Measurements from ENCODE around the gene PTMS. TPM values are rescaled to one million over a fixed set of nuclear protein-coding genes. Genes with fewer than 3 reads are reported as not detected.
A peak's percentile ranks its signal among the peaks of the same experiment; 100 is the strongest.

The PTMS gene
- total and polyA plus RNA-seq, 9 of the 15 experiments (the other 6 are each of a cell fraction or from before 2014, with no cell fraction given) = 5.1 to 287 (median 78.5) TPM

DNA sequence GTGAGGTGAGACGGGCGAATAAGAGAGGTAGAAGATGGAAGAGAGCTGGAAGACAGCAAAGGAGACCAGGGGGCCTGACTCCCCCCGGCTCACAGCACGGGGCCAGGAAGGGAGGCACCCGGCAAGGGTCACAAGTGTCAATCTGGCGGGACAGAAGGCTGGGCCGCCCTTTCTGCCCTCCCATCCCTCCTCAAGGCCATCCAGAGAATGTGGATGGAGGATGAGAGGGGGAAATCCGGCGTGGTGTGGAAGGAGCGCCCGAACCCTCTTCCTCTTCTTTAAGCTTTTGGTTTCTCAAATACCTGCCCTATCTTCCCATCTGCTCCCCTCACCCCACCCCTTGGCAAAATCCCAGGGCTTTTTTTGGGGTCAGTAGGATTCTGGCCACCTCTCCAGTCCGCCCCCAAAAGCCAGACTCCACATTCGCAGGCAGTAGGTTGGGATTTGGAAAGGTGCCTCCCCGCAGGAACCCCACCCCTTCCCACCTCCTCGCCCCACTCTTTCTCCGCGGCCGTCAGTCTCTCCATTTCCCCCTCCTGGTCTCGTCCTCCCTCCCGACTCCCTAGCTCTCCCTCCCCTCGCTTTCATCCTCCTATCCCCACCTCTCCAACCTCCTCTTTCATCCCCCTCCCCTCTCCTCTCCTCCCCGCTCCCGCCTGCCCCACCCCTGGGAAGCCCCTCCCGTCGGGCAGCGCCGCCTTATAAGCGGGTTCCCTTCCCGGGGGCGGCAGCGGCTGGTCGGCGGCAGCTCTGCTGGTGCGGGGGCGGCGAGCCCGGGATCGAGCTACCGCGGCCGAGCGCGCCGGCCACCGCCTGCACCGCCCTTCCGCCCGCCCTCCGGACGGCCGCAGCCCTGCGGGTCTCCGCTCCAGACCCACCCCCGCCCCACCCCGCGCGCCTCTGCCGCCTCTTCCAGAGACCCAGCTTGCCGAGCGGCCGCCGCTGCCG lies at the start of gene PTMS (continued):
- TF ChIP-seq, protein P1, sequence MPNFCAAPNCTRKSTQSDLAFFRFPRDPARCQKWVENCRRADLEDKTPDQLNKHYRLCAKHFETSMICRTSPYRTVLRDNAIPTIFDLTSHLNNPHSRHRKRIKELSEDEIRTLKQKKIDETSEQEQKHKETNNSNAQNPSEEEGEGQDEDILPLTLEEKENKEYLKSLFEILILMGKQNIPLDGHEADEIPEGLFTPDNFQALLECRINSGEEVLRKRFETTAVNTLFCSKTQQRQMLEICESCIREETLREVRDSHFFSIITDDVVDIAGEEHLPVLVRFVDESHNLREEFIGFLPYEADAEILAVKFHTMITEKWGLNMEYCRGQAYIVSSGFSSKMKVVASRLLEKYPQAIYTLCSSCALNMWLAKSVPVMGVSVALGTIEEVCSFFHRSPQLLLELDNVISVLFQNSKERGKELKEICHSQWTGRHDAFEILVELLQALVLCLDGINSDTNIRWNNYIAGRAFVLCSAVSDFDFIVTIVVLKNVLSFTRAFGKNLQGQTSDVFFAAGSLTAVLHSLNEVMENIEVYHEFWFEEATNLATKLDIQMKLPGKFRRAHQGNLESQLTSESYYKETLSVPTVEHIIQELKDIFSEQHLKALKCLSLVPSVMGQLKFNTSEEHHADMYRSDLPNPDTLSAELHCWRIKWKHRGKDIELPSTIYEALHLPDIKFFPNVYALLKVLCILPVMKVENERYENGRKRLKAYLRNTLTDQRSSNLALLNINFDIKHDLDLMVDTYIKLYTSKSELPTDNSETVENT (CRISPR knock-in tag; IDR thresholded peaks at IDR 0.05) = no peak
- TF ChIP-seq KAT8 (IDR thresholded peaks at IDR 0.05; ENCODE audit: low read depth) = no peak
- peak; percentile 94 for TF ChIP-seq EGR1 (conservative IDR thresholded peaks at IDR 0.05)
- no peak for TF ChIP-seq NELFE (IDR thresholded peaks at IDR 0.05; ENCODE audit: insufficient read depth, insufficient read length)
- no peak for TF ChIP-seq NEUROD1 (IDR thresholded peaks at IDR 0.05; ENCODE audit: borderline replicate concordance, low read depth, low read length, partially characterized antibody)
- TF ChIP-seq, protein P2, sequence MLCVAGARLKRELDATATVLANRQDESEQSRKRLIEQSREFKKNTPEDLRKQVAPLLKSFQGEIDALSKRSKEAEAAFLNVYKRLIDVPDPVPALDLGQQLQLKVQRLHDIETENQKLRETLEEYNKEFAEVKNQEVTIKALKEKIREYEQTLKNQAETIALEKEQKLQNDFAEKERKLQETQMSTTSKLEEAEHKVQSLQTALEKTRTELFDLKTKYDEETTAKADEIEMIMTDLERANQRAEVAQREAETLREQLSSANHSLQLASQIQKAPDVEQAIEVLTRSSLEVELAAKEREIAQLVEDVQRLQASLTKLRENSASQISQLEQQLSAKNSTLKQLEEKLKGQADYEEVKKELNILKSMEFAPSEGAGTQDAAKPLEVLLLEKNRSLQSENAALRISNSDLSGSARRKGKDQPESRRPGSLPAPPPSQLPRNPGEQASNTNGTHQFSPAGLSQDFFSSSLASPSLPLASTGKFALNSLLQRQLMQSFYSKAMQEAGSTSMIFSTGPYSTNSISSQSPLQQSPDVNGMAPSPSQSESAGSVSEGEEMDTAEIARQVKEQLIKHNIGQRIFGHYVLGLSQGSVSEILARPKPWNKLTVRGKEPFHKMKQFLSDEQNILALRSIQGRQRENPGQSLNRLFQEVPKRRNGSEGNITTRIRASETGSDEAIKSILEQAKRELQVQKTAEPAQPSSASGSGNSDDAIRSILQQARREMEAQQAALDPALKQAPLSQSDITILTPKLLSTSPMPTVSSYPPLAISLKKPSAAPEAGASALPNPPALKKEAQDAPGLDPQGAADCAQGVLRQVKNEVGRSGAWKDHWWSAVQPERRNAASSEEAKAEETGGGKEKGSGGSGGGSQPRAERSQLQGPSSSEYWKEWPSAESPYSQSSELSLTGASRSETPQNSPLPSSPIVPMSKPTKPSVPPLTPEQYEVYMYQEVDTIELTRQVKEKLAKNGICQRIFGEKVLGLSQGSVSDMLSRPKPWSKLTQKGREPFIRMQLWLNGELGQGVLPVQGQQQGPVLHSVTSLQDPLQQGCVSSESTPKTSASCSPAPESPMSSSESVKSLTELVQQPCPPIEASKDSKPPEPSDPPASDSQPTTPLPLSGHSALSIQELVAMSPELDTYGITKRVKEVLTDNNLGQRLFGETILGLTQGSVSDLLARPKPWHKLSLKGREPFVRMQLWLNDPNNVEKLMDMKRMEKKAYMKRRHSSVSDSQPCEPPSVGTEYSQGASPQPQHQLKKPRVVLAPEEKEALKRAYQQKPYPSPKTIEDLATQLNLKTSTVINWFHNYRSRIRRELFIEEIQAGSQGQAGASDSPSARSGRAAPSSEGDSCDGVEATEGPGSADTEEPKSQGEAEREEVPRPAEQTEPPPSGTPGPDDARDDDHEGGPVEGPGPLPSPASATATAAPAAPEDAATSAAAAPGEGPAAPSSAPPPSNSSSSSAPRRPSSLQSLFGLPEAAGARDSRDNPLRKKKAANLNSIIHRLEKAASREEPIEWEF (CRISPR knock-in tag; IDR thresholded peaks at IDR 0.05) = no peak
- peak; percentile 6; the same call in 1 of the 2 replicates for TF ChIP-seq GABPB1 (CRISPR knock-in tag; IDR thresholded peaks at IDR 0.05)
- TF ChIP-seq HDAC2 (IDR thresholded peaks at IDR 0.05) = 0 out of 2 replicates have a peak, but pooled peaks have one; percentile 10
- TF ChIP-seq, protein P3, sequence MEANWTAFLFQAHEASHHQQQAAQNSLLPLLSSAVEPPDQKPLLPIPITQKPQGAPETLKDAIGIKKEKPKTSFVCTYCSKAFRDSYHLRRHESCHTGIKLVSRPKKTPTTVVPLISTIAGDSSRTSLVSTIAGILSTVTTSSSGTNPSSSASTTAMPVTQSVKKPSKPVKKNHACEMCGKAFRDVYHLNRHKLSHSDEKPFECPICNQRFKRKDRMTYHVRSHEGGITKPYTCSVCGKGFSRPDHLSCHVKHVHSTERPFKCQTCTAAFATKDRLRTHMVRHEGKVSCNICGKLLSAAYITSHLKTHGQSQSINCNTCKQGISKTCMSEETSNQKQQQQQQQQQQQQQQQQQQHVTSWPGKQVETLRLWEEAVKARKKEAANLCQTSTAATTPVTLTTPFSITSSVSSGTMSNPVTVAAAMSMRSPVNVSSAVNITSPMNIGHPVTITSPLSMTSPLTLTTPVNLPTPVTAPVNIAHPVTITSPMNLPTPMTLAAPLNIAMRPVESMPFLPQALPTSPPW (CRISPR knock-in tag; IDR thresholded peaks at IDR 0.05) = peak; percentile 53; the same call in 1 of the 2 replicates
- peak in 1 of 2 experiments; percentile 4; a peak in 2 of 4 replicates for TF ChIP-seq RCOR1 (IDR thresholded peaks at IDR 0.05; ENCODE audit: borderline replicate concordance in 1 of 2, low read depth in 2 of 2, low read length in 2 of 2)
- TF ChIP-seq XRCC5 (IDR thresholded peaks at IDR 0.05; ENCODE audit: low read depth, low read length) = no peak
- TF ChIP-seq KLF16 (IDR thresholded peaks at IDR 0.05) = no peak
- TF ChIP-seq ZNF41 (CRISPR knock-in tag; conservative IDR thresholded peaks at IDR 0.05) = no peak
- peak; percentile 72 for TF ChIP-seq KDM5B (IDR thresholded peaks at IDR 0.05; ENCODE audit: insufficient replicate concordance, low read depth, low read length)
- TF ChIP-seq SMARCE1 (IDR thresholded peaks at IDR 0.05) = 0 out of 2 replicates have a peak, but pooled peaks have one; percentile 1

Data from K562 (cell line).